Astrocyte of the spinal cord (primary cell): Measurements from ENCODE around the gene GNG7.
"Not testable (repeated sequence)": the region's sequence is repeated elsewhere in the genome, so short reads cannot be mapped to it uniquely, and the experiment has no call there.

Source experiments
- DNase-seq: peaks from one replicate; pipeline ENCODE4 v3.0.0; 2011; ENCODE audit warnings: low read depth, low spot score
- H3K4me3 ChIP-seq: 2 replicates; pipeline ENCODE4 v1.5.1; 2011; ENCODE audit warnings: low read depth, mild to moderate bottlenecking, low read length, moderate library complexity
- in situ Hi-C: cut with HindIII; loops from 2 replicates; pipeline ENCODE4 v1.10.0; 2017; ENCODE audit warnings: low sequenced_read_pairs
- TF ChIP-seq, protein P1 (sequence below): IDR thresholded peaks from 2 replicates; pipeline ENCODE4 v1.5.1; 2012; ENCODE audit warnings: low read depth, mild to moderate bottlenecking, low read length, inconsistent platforms

Gene GNG7

DNA sequence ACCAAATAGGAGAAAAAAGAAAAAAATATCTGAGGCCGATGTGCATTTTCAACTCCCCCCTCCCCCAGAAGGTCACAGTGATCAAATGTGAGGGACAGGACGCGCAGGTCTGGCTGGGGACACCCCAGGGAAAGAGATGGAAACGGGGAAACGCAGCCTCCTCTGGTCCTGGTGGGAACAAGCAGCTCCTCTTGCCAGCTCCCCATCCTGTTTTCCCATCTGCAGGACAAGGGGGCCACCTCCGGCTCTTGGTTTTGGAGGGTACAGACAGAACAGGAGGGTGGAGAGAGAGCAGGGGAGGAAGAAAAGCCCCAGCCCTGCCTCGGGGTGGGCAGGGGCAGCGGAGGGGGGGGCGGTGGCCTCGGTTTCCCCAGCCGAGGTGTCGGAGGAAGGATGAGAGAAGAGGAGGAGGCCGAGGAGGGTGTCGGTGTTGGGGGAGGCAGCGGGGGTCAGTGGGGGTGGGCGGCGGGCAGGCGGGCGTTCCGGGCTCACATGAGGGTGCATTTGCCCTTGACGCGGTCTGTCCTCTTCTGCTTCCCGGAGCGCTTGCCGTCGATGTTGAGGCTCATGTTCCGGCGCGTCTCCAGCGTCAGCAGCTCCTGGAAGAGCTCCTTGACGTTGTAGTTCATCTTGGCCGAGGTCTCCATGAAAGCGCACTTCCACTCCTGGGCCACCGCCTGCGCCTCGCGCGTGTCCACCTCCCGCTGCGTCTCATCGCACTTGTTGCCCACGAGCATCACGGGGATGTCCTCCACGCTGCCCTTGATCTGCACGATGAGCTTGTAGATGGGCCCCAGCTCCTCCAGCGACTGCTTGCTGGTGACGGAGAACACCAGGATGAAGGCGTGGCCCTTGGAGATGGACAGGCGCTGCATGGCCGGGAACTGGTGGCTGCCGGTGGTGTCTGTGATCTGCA, 14.5 kb upstream of the GNG7 start:
- TF ChIP-seq, protein P1, sequence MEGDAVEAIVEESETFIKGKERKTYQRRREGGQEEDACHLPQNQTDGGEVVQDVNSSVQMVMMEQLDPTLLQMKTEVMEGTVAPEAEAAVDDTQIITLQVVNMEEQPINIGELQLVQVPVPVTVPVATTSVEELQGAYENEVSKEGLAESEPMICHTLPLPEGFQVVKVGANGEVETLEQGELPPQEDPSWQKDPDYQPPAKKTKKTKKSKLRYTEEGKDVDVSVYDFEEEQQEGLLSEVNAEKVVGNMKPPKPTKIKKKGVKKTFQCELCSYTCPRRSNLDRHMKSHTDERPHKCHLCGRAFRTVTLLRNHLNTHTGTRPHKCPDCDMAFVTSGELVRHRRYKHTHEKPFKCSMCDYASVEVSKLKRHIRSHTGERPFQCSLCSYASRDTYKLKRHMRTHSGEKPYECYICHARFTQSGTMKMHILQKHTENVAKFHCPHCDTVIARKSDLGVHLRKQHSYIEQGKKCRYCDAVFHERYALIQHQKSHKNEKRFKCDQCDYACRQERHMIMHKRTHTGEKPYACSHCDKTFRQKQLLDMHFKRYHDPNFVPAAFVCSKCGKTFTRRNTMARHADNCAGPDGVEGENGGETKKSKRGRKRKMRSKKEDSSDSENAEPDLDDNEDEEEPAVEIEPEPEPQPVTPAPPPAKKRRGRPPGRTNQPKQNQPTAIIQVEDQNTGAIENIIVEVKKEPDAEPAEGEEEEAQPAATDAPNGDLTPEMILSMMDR, result no peak
- no peak overlapping the region for H3K4me3 ChIP-seq
- DNase-seq, result no peak
- in situ Hi-C loops, result no loop called here

DNA sequence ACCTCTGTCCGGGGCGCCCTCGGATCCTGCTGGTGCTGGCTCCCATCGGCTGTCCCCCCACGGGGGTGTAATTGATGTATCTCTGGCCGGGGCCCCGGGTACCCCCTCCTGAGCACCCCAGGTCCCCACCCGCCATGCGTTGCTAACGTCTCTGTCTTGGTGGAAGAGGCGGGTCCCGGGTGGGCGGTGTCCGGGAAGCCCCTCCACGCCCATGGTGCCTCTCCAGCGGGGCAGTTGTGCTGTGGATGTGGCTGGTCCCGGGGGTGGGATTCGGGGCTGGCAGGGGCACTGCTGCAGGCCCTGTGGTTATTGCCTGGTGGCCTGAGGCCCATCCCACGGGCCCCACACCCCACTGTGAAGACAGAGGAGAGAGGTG, 13.8 kb upstream of the GNG7 start:
- no peak for DNase-seq
- H3K4me3 ChIP-seq, result no peak overlapping the region
- in situ Hi-C loops, result no loop called here
- TF ChIP-seq, protein P1, result no peak

DNA sequence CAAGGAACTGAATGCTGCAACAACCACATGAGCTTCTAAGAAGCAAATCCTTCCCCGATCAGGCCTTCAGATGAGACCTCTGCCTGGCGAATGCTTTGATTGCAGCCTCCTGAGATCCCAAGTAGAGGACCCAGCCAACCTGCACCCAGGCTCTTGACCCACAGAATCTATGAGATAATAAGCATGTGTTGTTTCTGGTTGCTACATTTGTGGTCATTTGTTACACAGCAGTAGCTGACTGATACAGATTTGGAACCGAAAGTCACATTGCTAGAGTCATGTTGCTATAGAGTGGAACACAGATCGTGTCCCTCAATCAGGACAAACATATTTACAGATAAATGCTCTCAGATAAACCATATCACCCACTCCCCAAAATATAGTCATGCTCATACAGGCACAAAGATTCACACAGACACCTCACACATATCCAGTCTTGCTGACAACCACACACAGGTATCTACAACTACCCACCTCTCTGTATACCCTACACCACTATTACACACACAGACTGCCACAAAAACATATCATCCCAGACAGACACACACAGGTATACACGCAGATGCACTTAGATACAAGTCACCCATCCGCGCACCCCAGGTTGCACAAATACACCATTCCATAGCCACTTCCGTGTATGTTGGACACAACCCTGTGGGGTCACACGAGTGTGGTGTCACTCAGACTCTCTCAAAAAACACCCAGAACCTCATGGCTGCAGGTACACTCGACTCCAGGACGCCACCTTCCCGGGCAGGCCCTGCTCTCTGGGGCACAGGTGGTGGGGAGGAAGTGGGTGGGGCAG, 13.2 kb upstream of the GNG7 start:
- in situ Hi-C loops, result no loop called here
- no peak for DNase-seq
- no peak overlapping the region for H3K4me3 ChIP-seq
- TF ChIP-seq, protein P1, result no peak

DNA sequence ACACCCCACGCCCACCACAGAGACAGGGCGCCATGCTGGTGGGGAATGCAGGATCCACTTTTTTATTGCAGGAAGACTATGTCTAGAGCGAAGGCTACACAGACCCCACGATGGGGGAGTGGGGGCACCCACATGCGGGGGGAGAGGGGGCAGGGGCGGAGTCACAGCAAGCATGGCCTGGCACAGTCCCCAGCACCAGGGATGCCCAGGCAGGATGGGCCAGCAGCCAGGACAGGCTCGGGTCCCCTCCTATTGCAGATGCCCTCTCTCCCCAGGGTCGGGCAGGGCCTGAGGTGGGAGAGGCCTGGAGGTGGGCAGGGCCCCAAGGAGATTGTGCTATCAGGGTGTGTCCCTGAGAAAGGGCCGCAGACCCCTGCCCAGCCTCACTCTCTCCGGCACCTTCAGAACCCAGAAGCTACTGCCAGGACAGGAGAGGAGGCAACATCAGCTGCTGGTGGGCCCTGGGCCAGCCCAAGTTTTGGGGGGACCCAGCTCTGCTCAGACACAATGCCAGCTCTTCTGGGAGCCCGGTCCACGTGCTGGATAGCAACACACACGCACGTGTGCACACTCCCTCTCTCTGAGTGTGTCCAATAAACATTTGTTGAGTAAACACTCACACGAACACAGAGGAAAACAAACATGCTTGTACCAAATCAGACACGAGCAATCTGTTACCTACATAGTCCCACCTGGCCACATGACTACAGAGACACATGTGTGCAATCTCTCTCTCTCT, 12.2 kb upstream of the GNG7 start:
- in situ Hi-C loops, result no loop called here
- no peak for DNase-seq
- H3K4me3 ChIP-seq, result no peak overlapping the region
- TF ChIP-seq, protein P1, result no peak

DNA sequence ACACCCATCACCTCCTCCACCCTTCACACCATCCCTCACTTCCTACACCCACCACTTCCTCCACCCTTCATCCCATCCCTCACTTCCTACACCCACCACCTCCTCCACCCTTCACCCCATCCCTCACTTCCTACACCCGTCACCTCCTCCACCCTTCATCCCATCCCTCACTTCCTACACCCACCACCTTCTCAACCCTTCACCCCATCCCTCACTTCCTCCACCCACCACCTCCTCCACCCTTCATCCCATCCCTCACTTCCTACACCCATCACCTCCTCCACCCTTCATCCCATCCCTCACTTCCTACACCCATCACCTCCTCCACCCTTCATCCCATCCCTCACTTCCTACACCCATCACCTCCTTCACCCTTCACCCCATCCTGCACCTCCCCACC, 11.6 kb upstream of the GNG7 start:
- in situ Hi-C loops, DNase-seq, H3K4me3 ChIP-seq: not testable (repeated sequence)

DNA sequence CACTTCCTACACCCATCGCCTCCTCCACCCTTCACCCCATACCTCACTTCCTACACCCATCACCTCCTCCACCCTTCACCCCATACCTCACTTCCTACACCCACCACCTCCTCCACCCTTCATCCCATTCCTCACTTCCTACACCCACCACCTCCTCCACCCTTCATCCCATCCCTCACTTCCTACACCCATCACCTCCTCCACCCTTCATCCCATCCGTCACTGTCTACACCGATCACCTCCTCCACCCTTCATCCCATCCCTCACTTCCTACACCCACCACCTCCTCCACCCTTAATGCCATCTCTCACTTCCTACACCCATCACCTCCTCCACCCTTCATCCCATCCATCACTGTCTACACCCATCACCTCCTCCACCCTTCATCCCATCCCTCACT, 10.7 kb upstream of the GNG7 start:
- in situ Hi-C loops, H3K4me3 ChIP-seq, DNase-seq: not testable (repeated sequence)

DNA sequence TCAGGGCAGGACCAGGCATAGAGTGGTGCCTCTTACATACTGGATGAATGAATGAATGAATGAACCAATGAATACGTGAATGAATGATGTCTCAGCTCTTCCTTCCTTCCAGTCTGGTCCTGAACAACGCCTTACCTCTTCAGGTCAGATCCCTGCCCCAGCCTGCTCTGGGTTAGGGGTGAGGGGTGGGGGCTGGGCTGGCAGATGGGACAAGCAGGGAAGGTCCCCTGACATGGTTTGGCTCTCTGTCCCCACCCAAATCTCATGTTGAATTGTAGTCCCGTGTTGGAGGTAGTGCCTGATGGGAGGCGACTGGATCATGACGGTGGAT, 9.3 kb upstream of the GNG7 start:
- no peak for DNase-seq
- H3K4me3 ChIP-seq, result no peak overlapping the region
- TF ChIP-seq, protein P1, result no peak
- in situ Hi-C loops, result no loop called here
